A172 (cell line): ENCODE results near the gene IPP. TPM values are rescaled to one million over a fixed set of nuclear protein-coding genes. Genes with fewer than 3 reads are reported as not detected.
"Not testable (repeated sequence)": the region's sequence is repeated elsewhere in the genome, so short reads cannot be mapped to it uniquely, and the experiment has no call there.

ENCODE experiments used
- DNase-seq: peaks from one replicate; pipeline ENCODE4 v3.0.0-alpha.2; 2015; ENCODE audit warnings: low spot score
- total RNA-seq: library from RNA; depleted of rRNA; stranded (reverse); fragments of >200 nt; shearing (Covaris generic); gene quantifications from 2 replicates; pipeline ENCODE4 v1.2.3, GENCODE V29; 2014; rRNA removed

IPP gene
- 9.7 and 11.4 TPM in 2 replicates for total RNA-seq

GRCh38 chr1:45750298-45751038 lies at the start of gene IPP:
Gene IPP (minus strand): TSS chr1:45750653. CDS start chr1:45746411, 4,242 bp downstream.
- peak; percentile 92 for DNase-seq

- DNase-seq = no peak
Observed at GRCh38 chr1:45796946-45797345, 46.5 kb upstream of the IPP start.

GRCh38 chr1:45796381-45796780 lies 45.9 kb upstream of the IPP start:
- no peak for DNase-seq

GRCh38 chr1:45793942-45794604 lies 43.6 kb upstream of the IPP start:
- no peak for DNase-seq

GRCh38 chr1:45792744-45793143 lies 42.3 kb upstream of the IPP start:
- no peak for DNase-seq

GRCh38 chr1:45789601-45790000 lies 39.1 kb upstream of the IPP start:
- no peak for DNase-seq

- no peak for DNase-seq
Observed at GRCh38 chr1:45787905-45788304, 37.5 kb upstream of the IPP start.

- DNase-seq = no peak
Observed at GRCh38 chr1:45785583-45785982, 35.1 kb upstream of the IPP start.

GRCh38 chr1:45775794-45776193 lies 25.3 kb upstream of the IPP start:
- no peak for DNase-seq

- no peak for DNase-seq
Observed at GRCh38 chr1:45772971-45773370, 22.5 kb upstream of the IPP start.

- DNase-seq = no peak
Observed at GRCh38 chr1:45769261-45769932, 18.9 kb upstream of the IPP start.

- peak; percentile 8 for DNase-seq
Observed at GRCh38 chr1:45767035-45767434, 16.6 kb upstream of the IPP start.

- no peak for DNase-seq
Observed at GRCh38 chr1:45765999-45766792, 15.7 kb upstream of the IPP start.

- no peak for DNase-seq
Observed at GRCh38 chr1:45762291-45762690, 11.8 kb upstream of the IPP start.

- no peak for DNase-seq
Observed at GRCh38 chr1:45755697-45756096, 5.2 kb upstream of the IPP start.

GRCh38 chr1:45753248-45754037 lies 3.0 kb upstream of the IPP start:
- no peak for DNase-seq

- no peak for DNase-seq
Observed at GRCh38 chr1:45752441-45753052, 2.1 kb upstream of the IPP start.

- DNase-seq = no peak
Observed at GRCh38 chr1:45752014-45752413, 1.6 kb upstream of the IPP start.

- not testable (repeated sequence) for DNase-seq
Observed at GRCh38 chr1:45751039-45751838, 786 bp upstream of the IPP start.

- DNase-seq = no peak
Observed at GRCh38 chr1:45746922-45747321, 3.5 kb downstream of the IPP start.
